GM18867 (cell line): ENCODE data around the gene MPHOSPH10.
"Not testable (repeated sequence)": the region's sequence is repeated elsewhere in the genome, so short reads cannot be mapped to it uniquely, and the experiment has no call there.

Experiments
- ATAC-seq: cut with Tn5 transposase; IDR thresholded peaks from one replicate; pipeline ENCODE4 v1.9.1; 2021; ENCODE audit warnings: mild to moderate bottlenecking, moderate library complexity; ENCODE audit not compliant: unreplicated experiment

Gene MPHOSPH10, protein sequence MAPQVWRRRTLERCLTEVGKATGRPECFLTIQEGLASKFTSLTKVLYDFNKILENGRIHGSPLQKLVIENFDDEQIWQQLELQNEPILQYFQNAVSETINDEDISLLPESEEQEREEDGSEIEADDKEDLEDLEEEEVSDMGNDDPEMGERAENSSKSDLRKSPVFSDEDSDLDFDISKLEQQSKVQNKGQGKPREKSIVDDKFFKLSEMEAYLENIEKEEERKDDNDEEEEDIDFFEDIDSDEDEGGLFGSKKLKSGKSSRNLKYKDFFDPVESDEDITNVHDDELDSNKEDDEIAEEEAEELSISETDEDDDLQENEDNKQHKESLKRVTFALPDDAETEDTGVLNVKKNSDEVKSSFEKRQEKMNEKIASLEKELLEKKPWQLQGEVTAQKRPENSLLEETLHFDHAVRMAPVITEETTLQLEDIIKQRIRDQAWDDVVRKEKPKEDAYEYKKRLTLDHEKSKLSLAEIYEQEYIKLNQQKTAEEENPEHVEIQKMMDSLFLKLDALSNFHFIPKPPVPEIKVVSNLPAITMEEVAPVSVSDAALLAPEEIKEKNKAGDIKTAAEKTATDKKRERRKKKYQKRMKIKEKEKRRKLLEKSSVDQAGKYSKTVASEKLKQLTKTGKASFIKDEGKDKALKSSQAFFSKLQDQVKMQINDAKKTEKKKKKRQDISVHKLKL

GRCh38 chr2:71130152-71130904 is at the start of gene MPHOSPH10, which contains the start of gene MCEE:
Gene MPHOSPH10 (plus strand): TSS chr2:71130634. CDS start chr2:71130666, 32 bp downstream.
Gene MCEE (minus strand): TSS chr2:71130229. CDS start chr2:71130219, 10 bp downstream.
- peak; percentile 90 for ATAC-seq

GRCh38 chr2:71082402-71083252 is 47.8 kb upstream of the MPHOSPH10 start:
- peak; percentile 64 for ATAC-seq

DNA sequence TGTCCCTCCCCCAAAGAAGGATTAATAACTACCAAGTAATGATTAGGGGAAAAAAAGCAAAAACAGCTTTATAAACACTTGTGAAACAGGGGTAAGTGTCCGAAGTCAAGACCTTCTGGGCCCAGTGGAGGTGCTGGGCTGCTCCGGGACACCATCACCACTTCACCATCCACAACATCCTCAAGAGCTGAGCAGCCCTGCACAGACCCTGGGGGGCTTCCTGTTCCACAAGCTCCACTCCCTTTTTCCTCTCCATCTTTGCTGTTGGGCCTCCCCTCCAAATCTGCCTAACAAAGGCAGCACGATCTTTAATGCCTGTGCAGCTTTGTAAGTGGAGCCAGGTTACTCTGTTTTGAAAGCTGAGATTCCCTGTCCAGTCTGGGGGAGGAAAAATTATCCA is 47.1 kb upstream of the MPHOSPH10 start:
- ATAC-seq = not testable (repeated sequence)

DNA sequence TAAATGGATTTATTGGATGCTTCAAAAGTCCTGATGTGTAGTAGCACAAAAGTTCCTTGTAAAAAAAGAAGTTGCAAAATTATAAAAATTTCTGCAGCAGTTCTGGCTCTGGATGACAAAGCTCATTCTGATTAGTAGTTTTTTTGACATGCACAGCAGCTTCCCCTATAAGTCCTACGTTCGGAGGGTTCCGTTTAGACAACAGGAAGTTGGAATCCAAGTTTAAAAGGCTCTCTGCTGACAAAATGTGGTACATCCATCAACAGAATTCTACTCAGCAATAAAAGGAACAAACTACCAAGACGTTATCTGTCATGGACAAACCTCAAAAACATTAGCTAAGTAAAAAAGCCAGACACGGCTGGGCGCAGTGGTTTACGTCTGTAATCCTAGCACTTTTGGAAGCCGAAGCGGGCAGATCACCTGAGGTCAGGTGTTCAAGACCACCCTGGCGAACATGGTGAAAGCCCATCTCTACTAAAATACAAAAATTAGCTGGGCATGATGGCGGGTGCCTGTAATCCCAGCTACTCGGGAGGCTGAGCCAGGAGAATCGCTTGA is 46.6 kb upstream of the MPHOSPH10 start:
- not testable (repeated sequence) for ATAC-seq

- not testable (repeated sequence) for ATAC-seq
Observed at GRCh38 chr2:71085325-71086003, 45.0 kb upstream of the MPHOSPH10 start.

DNA sequence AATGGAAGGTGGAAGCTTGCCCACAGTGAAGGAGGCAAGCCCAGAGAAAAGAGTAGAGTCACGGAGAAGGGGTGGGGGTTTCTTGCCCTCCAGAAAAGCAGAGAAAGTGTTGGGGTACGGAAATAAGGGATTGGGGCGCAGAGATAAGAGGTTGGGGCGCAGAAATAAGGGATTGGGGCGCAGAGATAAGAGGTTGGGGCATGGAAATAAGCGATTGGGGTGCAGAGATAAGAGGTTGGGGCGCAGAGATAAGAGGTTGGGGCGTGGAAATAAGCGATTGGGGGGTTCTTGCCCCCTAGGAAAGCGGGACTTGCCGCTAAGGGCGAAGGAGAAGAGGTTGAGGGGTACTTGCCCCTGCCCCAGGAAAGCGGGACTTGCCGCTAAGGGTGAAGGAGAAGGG is 41.0 kb upstream of the MPHOSPH10 start:
- not testable (repeated sequence) for ATAC-seq

DNA sequence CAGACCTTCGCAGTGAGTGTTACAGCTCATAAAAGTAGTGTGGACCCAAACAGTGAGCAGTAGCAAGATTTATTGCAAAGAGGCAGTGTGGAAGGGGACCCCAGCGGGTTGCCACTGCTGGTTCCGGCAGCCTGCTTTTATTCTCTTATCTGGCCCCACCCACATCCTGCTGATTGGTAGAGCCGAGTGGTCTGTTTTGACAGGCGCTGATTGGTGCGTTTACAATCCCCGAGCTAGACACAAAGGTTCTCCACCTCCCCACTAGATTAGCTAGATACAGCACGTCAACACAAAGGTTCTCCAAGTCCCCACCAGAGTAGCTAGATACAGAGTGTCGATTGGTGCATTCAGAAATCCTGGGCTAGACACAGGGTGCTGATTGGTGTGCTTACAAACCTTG is 38.6 kb upstream of the MPHOSPH10 start:
- not testable (repeated sequence) for ATAC-seq

DNA sequence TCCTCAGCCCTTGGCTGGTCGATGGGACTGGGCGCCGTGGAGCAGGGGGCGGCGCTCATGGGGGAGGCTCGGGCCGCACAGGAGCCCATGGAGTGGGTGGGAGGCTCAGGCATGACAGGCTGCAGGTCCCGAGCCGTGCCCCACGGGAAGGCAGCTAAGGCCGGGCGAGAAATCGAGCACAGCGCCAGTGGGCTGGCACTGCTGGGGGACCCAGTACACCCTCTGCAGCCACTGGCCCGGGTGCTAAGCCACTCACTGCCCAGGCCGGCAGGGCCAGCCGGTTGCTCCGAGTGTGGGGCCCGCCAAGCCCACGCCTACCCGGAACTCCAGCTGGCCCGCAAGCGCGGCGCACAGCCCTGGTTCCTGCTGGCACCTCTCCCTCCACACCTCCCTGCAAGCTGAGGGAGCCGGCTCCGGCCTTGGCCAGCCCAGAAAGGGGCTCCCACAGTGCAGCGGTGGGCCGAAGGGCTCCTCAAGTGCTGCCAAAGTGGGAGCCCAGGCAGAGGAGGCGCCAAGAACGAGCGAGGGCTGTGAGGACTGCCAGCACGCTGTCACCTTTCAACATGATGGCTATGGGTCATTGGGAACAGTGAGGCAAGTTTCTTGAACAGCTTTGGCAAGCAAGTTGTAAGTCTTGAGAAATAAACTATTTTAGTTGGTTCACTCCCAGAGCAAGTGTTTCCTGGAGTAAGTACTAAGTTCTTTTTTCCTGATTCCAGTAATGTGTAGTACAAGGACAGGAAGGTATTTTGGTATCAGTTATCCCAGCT is 37.8 kb upstream of the MPHOSPH10 start:
- not testable (repeated sequence) for ATAC-seq

- ATAC-seq = no peak
Observed at GRCh38 chr2:71100195-71100964, 30.1 kb upstream of the MPHOSPH10 start.

GRCh38 chr2:71101656-71102055 is 28.8 kb upstream of the MPHOSPH10 start:
- no peak for ATAC-seq

- ATAC-seq = no peak
Observed at GRCh38 chr2:71102981-71103681, 27.3 kb upstream of the MPHOSPH10 start.

DNA sequence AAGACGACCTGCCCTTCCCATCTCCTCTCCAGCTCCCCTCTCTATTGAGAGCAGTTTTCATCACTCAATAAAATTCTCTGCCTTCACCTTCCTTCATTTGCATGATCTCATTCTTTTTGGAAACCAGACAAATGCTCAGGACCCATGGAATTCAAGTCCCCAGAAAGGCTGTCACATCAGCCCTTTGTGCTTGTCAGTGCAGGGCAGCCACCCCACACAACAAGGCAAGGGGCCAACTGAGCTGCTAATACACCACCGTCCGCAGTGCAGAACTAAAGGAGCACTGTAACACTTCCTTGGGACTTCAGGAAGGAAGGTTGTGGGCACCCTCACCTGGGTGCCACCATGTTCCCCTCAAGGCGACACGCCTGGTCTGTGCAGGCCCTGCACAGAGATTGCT is 26.6 kb upstream of the MPHOSPH10 start:
- ATAC-seq = no peak

DNA sequence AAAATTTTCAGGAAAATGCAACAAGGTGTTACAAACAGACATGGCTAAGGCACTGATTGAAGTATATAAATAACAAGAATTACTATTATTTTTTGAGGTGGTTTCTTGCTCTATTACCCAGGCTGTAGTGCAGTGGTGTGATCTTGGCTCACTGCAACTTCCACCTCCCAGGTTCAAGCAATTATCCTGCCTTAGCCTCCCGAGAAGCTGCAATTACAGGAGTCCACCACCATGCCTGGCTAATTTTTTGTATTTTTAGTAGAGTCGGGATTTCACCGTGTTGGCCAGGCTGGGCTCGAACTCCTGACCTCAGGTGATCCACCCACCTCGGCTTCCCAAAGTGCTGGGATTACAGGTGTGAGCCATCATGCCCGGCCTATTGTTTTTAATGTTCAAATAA is 24.0 kb upstream of the MPHOSPH10 start:
- not testable (repeated sequence) for ATAC-seq

DNA sequence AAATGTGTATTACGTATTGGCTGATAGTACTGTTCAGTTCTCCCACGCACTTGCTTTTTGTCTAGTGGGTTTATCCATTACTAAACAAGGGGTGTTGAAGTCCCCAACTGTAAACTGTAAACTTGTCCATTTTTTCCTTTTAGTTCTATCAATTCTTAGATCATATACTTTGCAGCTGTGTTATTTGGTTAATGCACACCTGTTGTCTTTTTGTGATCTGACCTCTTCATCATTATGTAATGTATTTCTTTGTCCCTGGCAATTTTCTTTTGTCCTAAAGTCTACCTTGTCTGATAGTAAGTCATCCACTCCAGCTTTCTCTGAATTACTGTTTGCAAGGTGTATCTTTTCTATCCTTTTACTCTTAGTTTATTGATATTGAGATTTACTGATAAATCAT is 22.3 kb upstream of the MPHOSPH10 start:
- ATAC-seq = no peak

DNA sequence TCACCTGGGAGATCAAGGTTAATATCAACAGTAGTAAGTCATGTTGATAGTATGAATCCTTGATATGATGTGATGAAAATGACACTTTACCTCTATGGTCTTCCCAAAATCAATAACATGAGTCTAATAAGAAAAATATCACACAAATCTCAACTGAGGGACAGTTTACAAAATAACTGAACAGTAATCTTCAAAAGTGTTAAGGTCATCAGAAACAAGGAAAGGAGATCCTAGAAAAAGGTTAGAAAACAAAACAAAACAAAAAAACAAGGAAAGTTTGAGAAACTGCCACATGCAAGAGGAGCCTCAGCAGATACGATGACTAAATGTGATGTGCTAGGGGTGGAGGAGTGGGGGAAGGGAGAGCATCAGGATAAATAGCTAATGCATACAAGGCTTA is 16.6 kb upstream of the MPHOSPH10 start:
- no peak for ATAC-seq

GRCh38 chr2:71117063-71117462 is 13.4 kb upstream of the MPHOSPH10 start:
- no peak for ATAC-seq

- no peak for ATAC-seq
Observed at GRCh38 chr2:71120195-71120594, 10.2 kb upstream of the MPHOSPH10 start.
